HG03521 (cell line): ENCODE data around the gene EEF1AKMT2.

Source experiments
- ATAC-seq: cut with Tn5 transposase; IDR thresholded peaks from one replicate; pipeline ENCODE4 v1.9.1; 2021; ENCODE audit warnings: mild to moderate bottlenecking, moderate library complexity; ENCODE audit not compliant: unreplicated experiment

EEF1AKMT2 gene

DNA sequence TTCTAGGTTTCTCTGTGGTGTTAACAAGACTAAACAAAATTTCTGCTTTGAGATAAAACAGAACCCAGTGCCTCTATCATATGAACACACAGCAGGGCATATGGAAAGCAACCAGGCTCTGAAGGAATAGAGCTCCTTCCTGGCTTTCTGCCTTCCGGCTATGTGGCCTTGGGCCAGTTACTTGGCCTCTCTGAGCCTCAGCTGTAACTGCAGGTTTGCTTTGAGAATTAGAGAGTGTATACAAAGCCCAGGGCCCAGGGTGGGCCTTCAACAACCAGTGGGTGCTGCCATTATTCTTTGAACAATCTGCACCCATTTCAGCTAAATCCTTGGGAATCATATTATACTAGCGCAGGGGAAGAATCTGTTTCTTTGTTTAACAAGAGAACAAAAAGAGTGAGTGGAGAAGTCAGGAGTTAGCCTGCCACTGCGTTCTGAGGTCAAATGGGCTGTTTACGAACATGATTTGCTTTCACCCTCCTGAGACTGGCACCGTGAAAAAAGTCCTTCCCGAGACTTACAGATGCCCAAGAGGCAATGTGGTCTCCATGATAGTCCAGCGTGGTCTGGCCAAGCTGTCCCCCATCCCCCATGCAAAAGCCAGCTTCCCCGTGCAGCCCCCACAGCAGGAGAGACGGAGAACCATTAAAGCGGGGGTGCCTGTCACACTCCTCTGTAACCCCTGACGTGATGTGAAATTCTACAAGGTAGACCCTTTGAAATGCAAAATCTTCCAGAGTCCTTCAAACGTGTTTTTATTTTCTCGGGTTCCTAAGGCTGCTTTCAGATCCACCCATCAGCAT is 52.4 kb downstream of the EEF1AKMT2 start:
- ATAC-seq, result no peak

DNA sequence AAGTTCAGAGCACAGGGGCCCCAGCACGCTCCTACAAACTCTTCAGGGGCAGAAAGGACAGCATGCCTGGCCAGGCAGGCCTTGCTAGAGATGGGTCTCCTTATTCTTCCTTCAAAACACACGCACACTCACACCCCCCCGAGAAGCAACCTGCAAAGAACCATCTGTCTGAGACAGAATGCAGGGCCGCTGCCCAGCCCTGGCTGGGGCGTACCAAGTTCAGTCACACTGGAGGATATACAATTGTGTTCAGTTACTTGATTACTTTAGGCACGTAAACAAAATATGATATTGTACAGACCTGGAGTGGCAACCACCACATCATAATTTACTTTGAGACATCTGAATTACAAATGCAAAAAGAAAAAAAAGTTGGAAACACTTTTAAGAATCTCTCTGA is 53.2 kb downstream of the EEF1AKMT2 start:
- ATAC-seq, result no peak

DNA sequence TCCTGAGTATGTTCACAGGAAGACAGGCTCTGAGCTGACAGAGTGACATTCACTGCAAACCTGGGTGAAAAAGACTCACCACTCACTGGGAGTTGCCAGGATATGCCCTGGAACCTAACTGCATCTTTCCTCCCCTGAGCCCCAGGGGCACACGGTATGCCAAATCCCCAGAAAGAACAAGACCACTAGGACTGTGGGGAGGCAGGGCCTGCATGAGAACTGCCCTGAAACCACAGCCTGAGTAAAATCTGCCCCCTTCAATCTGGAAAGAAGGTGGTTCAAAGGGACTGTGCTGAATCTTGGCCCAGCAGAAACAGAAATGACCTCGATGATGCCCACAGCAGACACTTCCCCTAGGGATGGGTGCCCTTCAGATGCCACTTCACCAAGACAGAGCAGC is 54.0 kb downstream of the EEF1AKMT2 start:
- ATAC-seq, result no peak

DNA sequence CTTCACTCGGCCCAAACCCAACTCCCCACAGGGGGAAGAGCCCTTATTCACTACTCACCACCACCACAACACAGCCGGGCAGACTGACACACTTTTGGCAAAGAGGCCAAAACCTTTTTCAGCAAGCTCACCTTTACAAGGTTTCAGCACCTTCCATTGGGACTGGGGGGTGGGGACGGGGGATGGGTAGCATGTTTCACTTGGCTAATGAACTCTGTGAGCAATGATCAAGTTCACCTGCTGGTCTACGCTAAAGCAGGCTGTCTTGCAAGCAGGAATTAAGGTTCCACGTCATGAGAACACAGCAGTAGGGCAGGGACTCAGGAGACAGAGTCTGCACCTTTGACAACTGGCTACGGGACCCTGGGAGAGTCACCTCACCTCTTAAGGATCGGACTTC is 54.5 kb downstream of the EEF1AKMT2 start:
- no peak for ATAC-seq

DNA sequence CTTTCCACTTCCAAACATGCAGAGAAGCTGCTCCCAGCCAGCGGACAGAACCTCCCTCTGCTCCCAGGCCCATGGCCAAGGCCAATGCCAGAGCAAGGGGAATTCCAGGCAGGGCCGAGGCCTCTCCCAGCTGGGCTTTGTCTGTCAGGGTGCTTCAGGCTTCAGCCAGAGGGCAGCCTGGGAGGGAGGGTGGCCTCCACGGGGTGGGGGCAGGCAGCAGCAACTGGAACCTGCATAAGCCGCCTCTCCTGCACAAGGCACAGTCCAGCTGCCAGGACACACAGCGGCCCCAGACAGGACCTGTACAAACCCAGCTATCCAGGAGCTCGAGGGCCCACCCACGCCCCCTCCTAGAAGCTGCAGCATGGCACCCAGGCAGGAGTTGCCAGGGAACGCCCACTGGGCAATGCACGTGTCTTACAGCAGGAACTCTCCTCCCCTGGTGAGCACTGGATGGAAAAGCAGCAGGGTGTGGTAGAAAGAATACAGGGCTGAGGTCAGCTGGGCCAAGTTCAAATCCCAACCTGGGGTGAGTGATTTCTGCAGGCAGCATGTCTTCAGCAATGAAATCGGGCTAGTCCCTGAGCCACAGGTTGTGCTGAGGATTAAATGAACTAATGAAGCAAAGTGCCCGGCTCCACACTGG is 55.1 kb downstream of the EEF1AKMT2 start:
- ATAC-seq, result no peak

DNA sequence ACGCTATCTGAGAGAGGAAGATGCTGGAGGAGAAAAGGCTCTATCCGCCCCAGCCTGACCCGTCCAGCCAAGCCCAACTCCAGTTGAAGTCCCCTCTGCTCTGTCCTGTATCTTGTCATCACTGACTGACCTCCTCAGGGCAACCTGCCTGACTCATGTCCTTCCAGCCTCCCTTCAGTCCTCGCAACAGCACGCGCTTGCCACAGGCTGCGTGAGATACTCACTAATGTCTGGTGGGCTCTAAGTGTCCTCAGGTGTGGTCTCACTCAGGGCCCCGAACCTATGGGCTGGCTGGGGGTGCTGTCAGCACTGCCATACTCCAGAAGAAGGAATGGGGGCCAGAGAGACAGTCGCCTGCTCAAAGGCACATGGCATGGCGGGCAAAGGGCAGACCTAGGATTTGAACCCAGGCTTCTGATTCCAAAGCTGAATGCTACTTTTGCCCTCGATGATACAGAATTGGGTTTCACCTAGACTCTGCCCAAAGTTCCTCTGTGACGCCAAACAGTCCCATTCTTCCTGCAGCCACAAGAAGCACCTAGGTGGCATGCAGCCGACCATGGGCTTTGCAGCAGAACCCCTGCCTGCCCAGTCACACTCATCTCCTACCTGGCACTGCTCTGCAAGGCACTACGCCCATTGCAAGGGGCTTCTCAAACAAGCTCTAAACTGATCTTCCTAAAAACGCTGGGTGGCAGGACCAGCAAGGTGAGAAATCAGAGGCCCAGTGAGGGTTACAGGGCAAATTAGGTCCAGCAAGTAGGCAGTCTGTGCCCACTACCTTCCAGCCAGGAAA is 56.0 kb downstream of the EEF1AKMT2 start:
- ATAC-seq, result no peak

DNA sequence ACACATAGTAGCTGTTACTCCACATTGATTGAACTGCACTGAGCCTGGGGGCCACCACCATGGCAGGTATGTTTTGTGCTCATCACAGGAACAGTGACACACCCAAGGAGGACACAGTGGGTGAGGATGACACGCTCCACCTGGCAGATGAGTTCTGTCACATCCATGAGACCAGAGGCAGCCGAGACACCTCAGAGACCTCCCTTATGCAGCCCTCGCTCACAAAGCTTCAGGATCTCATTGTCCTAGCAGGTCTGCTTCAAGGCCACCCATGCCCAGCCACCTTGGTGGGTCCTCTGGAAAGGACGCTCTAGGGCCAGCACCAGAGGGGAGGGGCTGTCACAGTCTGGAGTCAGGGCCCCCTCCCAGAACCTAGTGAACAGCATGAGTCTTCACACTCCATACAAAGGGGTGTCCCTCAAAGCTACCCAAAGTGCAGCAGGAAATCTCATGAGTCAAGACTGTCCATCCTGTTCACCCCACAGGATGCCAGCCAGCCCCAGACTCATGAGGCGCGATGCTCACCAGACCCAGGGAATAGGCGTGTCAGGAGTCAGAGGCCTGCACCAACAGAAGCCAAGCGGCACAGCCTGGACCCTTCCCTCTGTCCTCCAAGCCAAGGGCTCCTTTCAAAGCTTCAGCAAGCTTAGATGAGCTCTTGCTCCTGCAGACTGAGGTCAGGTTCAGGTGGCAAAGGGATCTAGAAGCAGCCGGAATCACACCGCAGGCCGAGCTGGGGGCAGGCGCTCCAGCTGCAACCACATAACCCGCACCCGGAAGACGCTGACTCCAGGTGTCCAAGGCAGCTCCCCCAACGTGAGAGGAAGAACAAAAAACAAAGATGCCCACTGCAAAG is 57.1 kb downstream of the EEF1AKMT2 start:
- no peak for ATAC-seq

DNA sequence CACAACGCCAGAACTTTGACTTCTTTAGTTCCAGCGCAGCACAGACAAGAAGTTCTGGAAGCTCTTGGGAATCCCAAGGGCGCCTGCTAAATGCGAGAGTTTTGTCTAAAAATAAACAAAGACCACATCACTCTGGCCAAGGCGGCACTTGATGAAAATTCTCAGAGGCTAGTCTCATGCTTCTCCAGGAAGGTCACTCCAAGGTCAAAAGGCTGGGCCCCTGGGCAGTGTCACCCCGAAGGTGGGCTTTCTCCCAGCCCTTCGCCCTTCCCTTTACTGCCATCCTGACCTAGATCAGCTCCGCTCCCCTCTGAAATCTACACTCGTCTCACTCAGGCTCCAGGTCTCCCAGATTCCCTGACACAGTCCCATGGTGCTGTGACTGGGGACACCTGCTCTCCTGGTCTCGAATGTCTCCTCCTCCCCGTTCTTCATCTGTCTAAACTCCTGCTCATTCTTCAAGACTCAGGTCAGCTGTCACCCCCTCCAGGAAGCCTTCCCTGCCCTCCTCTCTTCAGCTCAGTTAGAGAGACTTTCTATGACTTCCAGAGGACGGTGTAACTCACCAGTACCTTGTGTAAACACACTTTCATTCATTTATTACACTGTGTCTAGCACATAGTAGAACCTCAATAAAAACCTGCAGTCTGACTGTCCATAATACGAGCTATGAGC is 58.0 kb downstream of the EEF1AKMT2 start:
- ATAC-seq, result no peak

DNA sequence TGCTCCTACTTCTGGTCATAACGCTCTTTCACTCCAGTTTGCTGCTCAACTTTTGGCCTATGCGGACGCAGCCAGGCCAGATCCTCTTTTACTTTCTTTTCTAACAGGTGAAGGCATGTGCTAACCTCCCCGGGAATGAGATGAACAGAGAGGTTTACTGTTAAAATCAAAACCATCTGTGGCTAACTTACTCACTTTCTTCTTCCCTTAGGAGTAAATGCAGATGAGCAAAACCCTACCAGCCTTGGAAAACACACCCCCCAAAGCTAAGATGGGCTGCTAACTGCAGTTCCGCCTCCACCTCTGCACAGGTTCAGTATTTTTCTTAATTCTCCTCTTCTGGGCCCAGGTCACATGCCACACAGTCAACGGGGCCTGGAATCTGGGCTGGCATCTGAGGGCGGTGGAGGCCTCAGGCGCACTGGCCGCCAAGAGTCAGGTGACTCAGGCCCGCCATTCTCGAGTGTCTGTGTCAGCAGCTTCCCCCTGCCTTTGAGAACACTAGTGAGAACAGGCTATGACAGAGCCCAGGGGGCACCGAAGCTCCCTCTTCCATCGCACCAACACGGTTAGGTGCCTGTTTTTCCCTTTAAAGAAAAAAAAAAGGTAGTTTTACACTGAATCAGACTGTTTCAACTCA is 58.6 kb downstream of the EEF1AKMT2 start:
- ATAC-seq, result peak; percentile 47

DNA sequence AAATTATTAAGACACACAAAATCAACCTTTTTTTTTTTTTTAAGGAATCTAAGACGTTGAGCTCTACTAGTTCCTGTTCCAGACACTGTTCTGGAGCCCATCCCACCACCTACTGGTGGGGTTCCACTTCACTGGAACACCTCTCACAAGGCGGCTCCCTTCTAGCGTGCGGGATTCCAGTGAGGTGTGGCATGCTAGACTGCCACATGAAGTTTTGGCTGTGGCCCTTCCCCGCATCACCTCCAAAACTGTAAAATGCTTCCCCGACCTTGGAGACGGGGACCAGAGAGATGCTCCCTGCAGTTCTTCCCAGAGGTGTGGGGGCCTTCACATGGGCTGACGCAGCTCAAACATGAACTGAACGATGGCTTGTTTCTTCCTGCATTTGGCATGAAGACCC is 60.1 kb downstream of the EEF1AKMT2 start:
- no peak for ATAC-seq

DNA sequence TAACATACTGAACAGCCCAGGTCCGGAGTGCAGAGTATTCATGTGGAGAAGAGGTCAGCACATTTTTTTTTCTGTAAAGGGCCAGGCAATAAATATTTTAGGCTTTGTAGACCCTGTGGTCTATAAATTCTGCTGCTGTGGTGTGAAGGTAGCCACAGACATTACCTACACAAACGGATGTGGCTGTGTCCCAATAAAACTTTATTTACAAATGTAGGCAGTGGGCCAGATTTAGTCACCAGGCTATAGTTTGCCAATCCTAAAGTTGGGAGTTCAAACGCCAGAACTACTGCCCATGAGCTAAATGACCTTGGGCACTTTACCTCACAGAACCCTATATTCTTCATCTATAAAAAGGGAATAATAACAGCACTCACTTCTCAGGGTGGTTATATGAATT is 60.9 kb downstream of the EEF1AKMT2 start:
- ATAC-seq, result no peak

DNA sequence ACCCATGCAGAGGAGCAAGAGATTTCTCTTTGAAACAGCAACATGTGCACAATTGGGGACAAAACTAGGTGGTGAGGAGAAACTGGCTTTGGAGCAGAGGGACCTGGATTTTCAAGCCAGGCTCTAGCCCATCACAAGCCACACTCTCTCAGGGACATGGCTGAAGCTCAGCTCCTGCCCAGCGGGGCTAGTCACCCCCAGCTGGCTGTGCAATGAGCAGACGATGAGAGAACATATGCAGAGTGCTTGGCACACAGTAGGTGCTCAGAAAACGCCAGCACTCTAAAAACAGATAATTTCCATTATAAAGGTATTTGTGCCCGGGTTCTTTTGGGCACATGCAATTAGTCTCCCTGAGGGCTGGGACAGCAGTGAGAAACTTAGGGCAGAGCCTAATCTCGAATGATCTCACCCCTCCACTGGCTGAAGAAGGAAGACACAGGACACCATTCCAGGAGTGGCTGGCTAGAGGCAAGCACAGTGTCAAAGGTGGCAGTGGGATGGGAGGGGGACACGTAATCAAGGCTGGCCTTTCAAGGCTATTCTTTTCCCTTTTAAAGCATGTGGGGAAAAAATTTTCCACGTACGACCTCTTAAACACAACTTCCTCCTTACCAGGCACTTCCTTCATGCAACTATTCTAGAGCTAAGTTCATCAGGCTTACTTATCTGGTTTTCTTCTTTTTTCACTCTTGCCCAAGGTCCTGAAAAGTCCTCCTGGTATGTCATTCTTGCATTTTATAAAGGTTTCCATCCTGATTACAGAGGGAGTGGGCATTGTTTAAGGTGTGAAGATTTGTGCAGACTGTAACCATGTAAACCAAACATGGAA is 62.6 kb downstream of the EEF1AKMT2 start:
- ATAC-seq, result no peak

DNA sequence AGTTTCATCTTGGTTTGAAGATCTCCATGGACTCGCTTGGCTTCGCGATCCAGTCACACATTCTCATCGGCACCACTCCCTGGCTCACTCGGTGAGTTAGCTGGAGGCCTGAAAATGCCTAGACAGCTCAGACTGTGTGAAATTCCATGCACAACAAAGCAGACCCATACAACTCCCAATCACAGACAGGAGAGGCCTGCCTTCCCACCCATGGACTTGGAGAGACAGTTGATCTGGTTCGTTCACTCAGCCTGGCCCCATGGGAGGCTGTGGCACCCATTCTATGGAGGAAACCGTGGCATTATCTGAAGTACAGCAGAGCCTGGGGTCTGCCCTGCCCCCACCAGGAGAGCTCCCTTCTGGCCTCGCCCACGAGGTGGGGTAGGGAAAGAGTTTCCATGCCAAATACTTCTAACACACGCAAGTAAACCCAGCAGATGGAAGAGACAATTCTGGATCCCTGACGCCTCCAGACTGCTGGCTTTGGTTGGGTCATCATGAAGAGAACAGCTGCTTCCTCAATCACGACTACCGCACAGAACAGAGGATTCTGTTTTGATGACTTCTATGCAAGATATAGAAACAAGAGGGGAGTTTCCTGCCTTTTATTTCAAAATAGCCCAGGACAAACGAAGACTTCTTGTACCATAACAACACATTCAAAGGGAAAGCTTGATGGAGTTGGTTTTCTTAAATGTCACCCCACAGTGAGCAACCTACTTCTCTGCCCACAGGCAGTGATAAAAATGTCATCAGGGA is 63.4 kb downstream of the EEF1AKMT2 start:
- ATAC-seq, result no peak

DNA sequence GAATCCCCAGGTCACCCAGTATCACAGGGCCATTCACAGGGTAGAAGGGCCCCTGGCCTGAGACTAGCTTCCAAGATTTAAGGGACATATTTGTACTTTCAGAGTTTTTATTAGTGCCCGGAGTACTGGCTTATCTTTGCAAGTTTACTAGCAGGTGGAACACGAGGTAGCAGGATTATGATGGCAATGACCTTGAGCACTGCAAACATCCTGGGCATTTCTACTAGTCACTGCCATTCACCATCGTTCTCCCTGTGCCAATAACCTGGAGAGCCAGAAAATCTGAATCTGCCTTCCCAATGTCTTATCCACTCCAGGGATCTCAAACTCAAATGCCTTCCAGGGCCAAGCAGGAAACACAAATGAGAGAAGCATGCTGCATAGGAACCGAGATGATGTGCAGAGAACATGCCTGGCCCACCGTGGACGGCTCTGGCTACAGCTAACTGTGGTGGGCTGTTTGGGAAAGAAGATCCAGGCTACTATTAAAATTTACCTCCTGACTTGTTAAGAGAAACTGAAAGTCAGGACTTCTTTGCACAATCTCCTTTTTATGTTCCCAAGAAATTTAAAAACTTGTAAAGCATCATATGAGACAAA is 64.2 kb downstream of the EEF1AKMT2 start:
- ATAC-seq, result no peak

DNA sequence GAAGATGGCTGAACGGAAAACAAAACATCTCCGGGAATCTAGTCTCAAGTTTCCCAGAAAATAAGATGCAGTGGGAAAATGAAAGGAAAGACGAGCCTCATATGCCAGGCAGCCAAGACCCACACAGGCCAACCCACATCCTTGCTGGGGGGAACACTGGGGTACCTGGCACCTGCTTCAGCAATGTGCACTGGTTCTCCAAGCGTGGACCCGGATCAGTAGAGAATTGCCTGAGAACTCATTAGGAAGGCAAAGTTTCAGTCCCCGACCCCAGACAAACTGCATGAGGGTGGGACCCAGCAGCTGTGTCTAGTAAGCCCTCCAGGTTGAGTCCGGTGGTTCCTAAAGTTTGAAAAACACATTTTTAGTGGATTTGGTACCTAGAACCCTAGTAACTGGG is 65.9 kb downstream of the EEF1AKMT2 start:
- no peak for ATAC-seq

DNA sequence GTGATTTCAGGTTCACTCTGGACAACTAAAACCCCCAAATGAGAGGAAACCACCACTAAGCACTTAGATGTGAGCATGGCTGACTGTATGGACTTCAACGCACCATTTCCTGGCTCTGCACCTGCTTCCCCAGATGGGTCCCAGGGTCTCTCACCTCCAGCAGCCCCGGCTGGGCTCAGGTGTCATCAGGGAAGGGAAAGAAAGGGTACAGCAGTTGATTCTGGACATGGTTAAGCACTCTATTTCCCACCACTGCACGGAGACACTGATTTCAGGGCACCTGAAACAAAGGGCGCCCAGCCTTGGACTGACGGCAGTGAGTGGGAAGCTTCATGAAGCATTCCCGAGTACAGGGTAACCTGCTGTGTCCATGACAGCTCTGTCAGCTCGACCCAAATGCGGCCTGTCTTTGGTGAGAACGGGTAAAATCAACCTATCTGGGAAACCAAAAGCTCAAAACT is 66.5 kb downstream of the EEF1AKMT2 start:
- ATAC-seq, result no peak

DNA sequence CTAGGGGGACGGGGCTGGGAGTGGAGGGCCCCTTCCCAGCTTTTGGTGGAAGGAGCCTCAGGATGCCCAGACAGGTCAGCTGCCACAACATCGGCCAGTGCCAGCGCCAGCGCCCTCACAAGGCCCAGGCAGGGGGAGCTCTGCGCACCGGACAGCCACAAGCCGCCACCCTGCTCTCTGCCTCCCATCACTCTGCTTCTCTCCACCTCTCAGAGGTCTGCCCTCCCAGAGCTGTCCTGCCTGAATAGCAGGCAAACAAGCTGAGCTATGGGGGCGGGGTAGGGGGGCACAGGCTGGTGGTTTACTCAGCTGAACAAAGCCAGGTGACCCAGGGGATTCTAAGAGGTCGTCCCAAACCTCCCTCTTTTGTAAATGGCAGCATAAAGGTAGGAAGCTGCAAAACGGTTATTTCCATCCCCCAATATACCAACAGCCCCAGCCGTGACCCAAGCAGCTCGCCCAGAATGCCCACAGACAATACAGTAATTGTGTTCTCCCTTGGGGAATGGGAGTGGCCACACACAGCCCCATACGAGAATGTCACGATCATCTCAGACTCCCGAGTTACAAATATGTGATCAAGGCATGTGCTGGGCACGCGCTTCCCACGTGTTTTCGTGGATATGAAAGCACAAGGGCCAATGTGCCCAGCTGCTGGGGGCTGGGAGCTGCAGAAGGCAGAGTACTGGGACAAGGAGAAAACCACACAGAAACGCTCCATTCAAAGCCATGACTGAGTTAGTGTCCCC is 67.2 kb downstream of the EEF1AKMT2 start:
- no peak for ATAC-seq
